SK-N-SH treated with all-trans-retinoic acid at 6 μM for 48 hours (cell line): ENCODE measurements around the gene ZFAND3.

Experiments used
- ARNTL ChIP-seq: fragments of 450-650 bp; formaldehyde crosslinking; IDR thresholded peaks from 2 replicates; pipeline ENCODE4 v1.5.0; 2020; ENCODE audit warnings: low read depth, mild to moderate bottlenecking, moderate library complexity, borderline replicate concordance
- PATZ1 ChIP-seq: fragments of 250-450 bp; sonication (Bioruptor Pico); IDR thresholded peaks from 2 replicates; pipeline ENCODE4 v1.8.0; 2020; ENCODE audit warnings: mild to moderate bottlenecking, moderate library complexity, borderline replicate concordance
- RARB ChIP-seq: fragments of 250-450 bp; sonication (Bioruptor Pico); IDR thresholded peaks from 2 replicates; pipeline ENCODE4 v1.8.0; 2021; ENCODE audit warnings: mild to moderate bottlenecking, moderate library complexity
- ZNF565 ChIP-seq: fragments of 450-650 bp; formaldehyde crosslinking; conservative IDR thresholded peaks from 2 replicates; pipeline ENCODE4 v1.5.0; 2020; ENCODE audit warnings: low read depth, mild to moderate bottlenecking, moderate library complexity

- TF ChIP-seq ARNTL (CRISPR knock-in tag) (no peak), PATZ1 (CRISPR knock-in tag) (no peak), ZNF565 (CRISPR knock-in tag) (no peak), RARB (CRISPR knock-in tag) (no peak)
Measured at GRCh38 chr6:38064431-38064830, 244.9 kb downstream of the ZFAND3 start.
